Measurements from ENCODE around the gene HSPA12A.

HSPA12A gene

DNA sequence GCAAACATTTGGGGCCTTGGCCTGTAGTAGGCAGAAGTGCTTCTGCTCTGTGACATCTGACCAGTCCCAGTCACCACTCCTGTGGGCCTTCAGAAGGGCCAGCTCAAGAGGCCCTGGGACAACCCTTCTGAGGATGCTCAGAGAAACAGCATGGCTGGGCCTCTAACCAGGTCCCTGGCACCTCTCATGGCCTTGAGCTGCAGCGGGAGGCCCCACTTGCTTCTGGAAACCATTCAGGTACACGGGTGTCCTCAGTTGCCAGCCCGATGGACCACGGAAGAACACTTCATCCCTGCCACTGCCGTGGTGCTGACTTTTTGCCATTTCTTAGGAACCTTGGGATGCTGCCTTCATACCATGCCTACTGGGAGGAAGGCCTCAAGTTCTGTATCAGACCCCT, 57.6 kb downstream of the HSPA12A start:
- Histone ChIP-seq H3F3A (ENCODE audit: insufficient read depth, low read length) (no peaks in the 10 kb centered on the region), H3K9me2 (replicated peaks; ENCODE audit: insufficient read depth, low read length) (no peaks in the 10 kb centered on the region), H4K20me1 (ENCODE audit: insufficient read depth, low read length) (no peaks in the 10 kb centered on the region), H3K4me2 (ENCODE audit: low read depth, low read length) (no peak overlapping the region), H3K9ac (ENCODE audit: low read length) (no peak overlapping the region), H3K4me1 (ENCODE audit: low read length) (no peaks in the 10 kb centered on the region), H3K36me3 (replicated peaks; ENCODE audit: insufficient read depth, low read length) (no peaks in the 10 kb centered on the region), H3K9me3 (replicated peaks; ENCODE audit: insufficient read depth, low read length) (no peaks in the 10 kb centered on the region), H2AFZ (ENCODE audit: low read length) (no peak overlapping the region), H3K79me2 (ENCODE audit: low read length) (no peaks in the 10 kb centered on the region), H3K27ac (ENCODE audit: low read length) (no peak overlapping the region), H3K4me3 (ENCODE audit: low read length) (no peak overlapping the region), H3K27me3 (replicated peaks; ENCODE audit: insufficient read depth, low read length) (no peaks in the 10 kb centered on the region)
- DNase-seq: no peak
- no peak for TF ChIP-seq EZH2phosphoT487 (IDR thresholded peaks at IDR 0.05; ENCODE audit: low read length)
- TF ChIP-seq, protein P1, sequence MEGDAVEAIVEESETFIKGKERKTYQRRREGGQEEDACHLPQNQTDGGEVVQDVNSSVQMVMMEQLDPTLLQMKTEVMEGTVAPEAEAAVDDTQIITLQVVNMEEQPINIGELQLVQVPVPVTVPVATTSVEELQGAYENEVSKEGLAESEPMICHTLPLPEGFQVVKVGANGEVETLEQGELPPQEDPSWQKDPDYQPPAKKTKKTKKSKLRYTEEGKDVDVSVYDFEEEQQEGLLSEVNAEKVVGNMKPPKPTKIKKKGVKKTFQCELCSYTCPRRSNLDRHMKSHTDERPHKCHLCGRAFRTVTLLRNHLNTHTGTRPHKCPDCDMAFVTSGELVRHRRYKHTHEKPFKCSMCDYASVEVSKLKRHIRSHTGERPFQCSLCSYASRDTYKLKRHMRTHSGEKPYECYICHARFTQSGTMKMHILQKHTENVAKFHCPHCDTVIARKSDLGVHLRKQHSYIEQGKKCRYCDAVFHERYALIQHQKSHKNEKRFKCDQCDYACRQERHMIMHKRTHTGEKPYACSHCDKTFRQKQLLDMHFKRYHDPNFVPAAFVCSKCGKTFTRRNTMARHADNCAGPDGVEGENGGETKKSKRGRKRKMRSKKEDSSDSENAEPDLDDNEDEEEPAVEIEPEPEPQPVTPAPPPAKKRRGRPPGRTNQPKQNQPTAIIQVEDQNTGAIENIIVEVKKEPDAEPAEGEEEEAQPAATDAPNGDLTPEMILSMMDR (IDR thresholded peaks at IDR 0.05; ENCODE audit: low read length): no peak
- TF ChIP-seq EZH2 (optimal IDR thresholded peaks at IDR 0.05; ENCODE audit: low read depth, low read length): no peak

DNA sequence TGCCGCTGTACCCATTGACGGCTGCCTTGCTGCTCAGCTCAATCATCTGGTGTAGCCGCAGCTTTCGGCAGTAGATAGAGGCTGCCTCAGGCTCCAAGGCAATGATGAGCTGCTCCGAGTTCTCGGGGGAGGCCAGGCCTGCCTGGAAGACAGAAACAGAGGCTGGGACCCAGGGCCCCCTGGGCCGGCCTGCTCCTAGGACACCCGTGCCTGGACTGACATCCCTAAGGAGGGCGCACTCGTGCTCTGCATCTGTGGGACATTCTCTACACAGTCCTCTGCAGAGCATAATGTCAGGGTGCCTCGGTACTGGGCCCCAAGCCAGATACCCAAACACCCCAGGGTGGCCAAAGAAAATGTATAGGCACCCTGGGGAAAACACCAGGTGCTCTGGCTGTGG, 58.5 kb downstream of the HSPA12A start:
- H3K4me2 ChIP-seq (ENCODE audit: low read depth, low read length): no peak overlapping the region
- H3K36me3 ChIP-seq (replicated peaks; ENCODE audit: insufficient read depth, low read length): no peaks in the 10 kb centered on the region
- TF ChIP-seq EZH2phosphoT487 (IDR thresholded peaks at IDR 0.05; ENCODE audit: low read length): no peak
- TF ChIP-seq, protein P1 (IDR thresholded peaks at IDR 0.05; ENCODE audit: low read length): no peak
- no peak overlapping the region for H3K27ac ChIP-seq (ENCODE audit: low read length)
- H3K4me1 ChIP-seq (ENCODE audit: low read length): no peaks in the 10 kb centered on the region
- no peaks in the 10 kb centered on the region for H3K27me3 ChIP-seq (replicated peaks; ENCODE audit: insufficient read depth, low read length)
- H3K9me3 ChIP-seq (replicated peaks; ENCODE audit: insufficient read depth, low read length): no peaks in the 10 kb centered on the region
- no peaks in the 10 kb centered on the region for H3K79me2 ChIP-seq (ENCODE audit: low read length)
- H3F3A ChIP-seq (ENCODE audit: insufficient read depth, low read length): no peaks in the 10 kb centered on the region
- H3K9me2 ChIP-seq (replicated peaks; ENCODE audit: insufficient read depth, low read length): no peaks in the 10 kb centered on the region
- no peak overlapping the region for H2AFZ ChIP-seq (ENCODE audit: low read length)
- H3K4me3 ChIP-seq (ENCODE audit: low read length): no peak overlapping the region
- no peak for DNase-seq
- no peak overlapping the region for H3K9ac ChIP-seq (ENCODE audit: low read length)
- H4K20me1 ChIP-seq (ENCODE audit: insufficient read depth, low read length): no peaks in the 10 kb centered on the region

DNA sequence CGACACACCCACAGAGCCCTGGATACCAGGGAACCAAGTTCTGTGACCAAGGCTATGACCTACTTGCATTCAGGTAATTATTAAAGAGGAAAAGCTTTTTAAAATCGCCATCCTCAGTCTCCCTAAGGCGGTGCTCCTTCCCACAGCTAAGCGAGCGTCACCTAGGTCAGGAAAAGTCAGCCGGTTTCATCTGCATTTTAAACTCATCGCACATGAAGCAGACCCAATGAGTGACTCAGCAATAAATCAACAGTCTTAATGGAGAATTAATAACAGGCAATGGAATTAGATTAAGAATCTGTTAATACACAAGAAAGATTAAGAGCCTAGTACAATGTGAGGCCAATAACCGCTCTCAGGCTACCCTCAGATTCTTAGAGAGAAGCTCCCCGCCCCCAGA, 59.2 kb downstream of the HSPA12A start:
- Histone ChIP-seq H3K9me3 (replicated peaks; ENCODE audit: insufficient read depth, low read length) (no peaks in the 10 kb centered on the region), H3K36me3 (replicated peaks; ENCODE audit: insufficient read depth, low read length) (no peaks in the 10 kb centered on the region), H3K27me3 (replicated peaks; ENCODE audit: insufficient read depth, low read length) (no peaks in the 10 kb centered on the region), H3K27ac (ENCODE audit: low read length) (no peak overlapping the region), H3K9me2 (replicated peaks; ENCODE audit: insufficient read depth, low read length) (no peaks in the 10 kb centered on the region), H2AFZ (ENCODE audit: low read length) (no peak overlapping the region), H3F3A (ENCODE audit: insufficient read depth, low read length) (no peaks in the 10 kb centered on the region), H3K4me3 (ENCODE audit: low read length) (no peak overlapping the region), H3K4me2 (ENCODE audit: low read depth, low read length) (no peak overlapping the region), H3K9ac (ENCODE audit: low read length) (no peak overlapping the region), H3K79me2 (ENCODE audit: low read length) (no peaks in the 10 kb centered on the region), H4K20me1 (ENCODE audit: insufficient read depth, low read length) (no peaks in the 10 kb centered on the region), H3K4me1 (ENCODE audit: low read length) (no peaks in the 10 kb centered on the region)
- TF ChIP-seq EZH2phosphoT487 (IDR thresholded peaks at IDR 0.05; ENCODE audit: low read length) (no peak), EZH2 (optimal IDR thresholded peaks at IDR 0.05; ENCODE audit: low read depth, low read length) (no peak)
- TF ChIP-seq, protein P1 (IDR thresholded peaks at IDR 0.05; ENCODE audit: low read length): no peak
- no peak for DNase-seq

Data from MM.1S (cell line).